Iris pigment epithelial cell (primary cell): ENCODE data around the gene TRPM5.
"Not testable (repeated sequence)": the region's sequence is repeated elsewhere in the genome, so short reads cannot be mapped to it uniquely, and the experiment has no call there.

Experiments
- DNase-seq: peaks from one replicate; pipeline ENCODE4 v3.0.0-alpha.2; 2011; ENCODE audit warnings: low read depth

The TRPM5 gene, protein sequence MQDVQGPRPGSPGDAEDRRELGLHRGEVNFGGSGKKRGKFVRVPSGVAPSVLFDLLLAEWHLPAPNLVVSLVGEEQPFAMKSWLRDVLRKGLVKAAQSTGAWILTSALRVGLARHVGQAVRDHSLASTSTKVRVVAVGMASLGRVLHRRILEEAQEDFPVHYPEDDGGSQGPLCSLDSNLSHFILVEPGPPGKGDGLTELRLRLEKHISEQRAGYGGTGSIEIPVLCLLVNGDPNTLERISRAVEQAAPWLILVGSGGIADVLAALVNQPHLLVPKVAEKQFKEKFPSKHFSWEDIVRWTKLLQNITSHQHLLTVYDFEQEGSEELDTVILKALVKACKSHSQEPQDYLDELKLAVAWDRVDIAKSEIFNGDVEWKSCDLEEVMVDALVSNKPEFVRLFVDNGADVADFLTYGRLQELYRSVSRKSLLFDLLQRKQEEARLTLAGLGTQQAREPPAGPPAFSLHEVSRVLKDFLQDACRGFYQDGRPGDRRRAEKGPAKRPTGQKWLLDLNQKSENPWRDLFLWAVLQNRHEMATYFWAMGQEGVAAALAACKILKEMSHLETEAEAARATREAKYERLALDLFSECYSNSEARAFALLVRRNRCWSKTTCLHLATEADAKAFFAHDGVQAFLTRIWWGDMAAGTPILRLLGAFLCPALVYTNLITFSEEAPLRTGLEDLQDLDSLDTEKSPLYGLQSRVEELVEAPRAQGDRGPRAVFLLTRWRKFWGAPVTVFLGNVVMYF (N-terminal part only)

GRCh38 chr11:2443881-2444820 is at the start of gene TRPM5:
Gene TRPM5, minus strand, starts transcription at chr11:2444514. Its CDS starts 21,478 bp downstream, at chr11:2423036.
- DNase-seq: no peak

- DNase-seq: no peak
Observed at GRCh38 chr11:2489083-2489482, 44.8 kb upstream of the TRPM5 start.

- no peak for DNase-seq
Observed at GRCh38 chr11:2488004-2488403, 43.7 kb upstream of the TRPM5 start.

GRCh38 chr11:2484576-2485125 is 40.3 kb upstream of the TRPM5 start:
- no peak for DNase-seq

DNA sequence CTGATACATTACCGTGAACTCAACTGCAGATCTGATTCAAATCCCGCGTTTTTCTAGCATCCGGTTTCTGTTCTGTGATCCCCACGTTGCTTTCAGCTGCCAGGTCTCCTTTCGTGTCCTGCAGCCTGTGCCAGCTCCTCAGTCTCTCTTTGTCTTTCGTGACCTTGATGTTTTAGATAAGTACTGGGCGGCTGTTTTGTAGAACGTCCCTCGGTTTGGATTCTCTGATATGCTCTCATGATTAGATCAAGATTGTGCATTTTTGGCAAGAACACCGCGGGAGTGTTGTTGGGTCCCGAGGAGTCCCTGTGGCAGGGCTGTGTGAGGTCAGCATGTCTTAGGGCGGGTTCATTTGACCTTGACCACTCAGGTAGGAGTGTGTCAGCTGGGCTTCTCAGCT is 39.1 kb upstream of the TRPM5 start:
- no peak for DNase-seq

GRCh38 chr11:2482745-2483144 is 38.4 kb upstream of the TRPM5 start:
- DNase-seq: no peak

- no peak for DNase-seq
Observed at GRCh38 chr11:2482204-2482603, 37.9 kb upstream of the TRPM5 start.

- DNase-seq: no peak
Observed at GRCh38 chr11:2481253-2481652, 36.9 kb upstream of the TRPM5 start.

GRCh38 chr11:2480874-2481220 is 36.5 kb upstream of the TRPM5 start:
- DNase-seq: no peak

- DNase-seq: not testable (repeated sequence)
Observed at GRCh38 chr11:2480067-2480873, 36.0 kb upstream of the TRPM5 start.

DNA sequence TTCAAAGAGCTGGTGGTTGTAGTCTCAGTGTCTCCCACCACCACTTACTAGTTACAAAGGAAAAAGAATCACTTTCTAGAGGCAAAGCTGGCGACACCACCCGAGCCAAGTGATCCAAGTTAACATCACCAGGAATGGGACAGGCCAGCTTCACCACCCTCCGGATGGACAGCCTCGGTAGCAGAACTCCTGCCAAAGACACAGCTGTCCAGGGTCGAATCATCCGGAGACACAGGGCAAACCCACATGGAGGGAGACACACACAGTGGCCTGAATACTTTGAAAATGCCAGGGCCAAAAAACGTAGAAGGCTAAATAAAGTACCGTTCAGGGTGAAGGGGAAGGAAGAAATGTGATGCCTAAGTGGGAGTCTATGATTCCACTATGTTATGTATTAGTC is 33.6 kb upstream of the TRPM5 start:
- DNase-seq: no peak

DNA sequence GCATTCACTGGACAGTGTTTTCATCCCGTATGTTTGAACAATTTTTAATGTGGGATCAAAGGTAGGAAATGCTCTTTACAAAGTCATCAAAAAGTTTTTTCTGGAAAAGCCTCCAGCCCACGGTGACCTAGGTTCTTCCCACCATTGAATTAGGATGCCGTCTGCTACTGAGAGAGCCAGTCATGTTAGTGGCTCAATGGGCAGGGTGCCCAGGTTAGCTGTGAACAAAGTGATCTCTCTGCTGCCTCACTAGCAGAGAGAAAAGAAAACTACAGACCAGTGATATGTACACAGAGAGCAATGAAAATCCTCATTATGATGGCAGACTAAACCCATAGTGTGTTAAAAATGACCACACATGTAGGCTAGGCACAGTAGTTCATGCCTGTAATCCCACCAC is 32.9 kb upstream of the TRPM5 start:
- no peak for DNase-seq

DNA sequence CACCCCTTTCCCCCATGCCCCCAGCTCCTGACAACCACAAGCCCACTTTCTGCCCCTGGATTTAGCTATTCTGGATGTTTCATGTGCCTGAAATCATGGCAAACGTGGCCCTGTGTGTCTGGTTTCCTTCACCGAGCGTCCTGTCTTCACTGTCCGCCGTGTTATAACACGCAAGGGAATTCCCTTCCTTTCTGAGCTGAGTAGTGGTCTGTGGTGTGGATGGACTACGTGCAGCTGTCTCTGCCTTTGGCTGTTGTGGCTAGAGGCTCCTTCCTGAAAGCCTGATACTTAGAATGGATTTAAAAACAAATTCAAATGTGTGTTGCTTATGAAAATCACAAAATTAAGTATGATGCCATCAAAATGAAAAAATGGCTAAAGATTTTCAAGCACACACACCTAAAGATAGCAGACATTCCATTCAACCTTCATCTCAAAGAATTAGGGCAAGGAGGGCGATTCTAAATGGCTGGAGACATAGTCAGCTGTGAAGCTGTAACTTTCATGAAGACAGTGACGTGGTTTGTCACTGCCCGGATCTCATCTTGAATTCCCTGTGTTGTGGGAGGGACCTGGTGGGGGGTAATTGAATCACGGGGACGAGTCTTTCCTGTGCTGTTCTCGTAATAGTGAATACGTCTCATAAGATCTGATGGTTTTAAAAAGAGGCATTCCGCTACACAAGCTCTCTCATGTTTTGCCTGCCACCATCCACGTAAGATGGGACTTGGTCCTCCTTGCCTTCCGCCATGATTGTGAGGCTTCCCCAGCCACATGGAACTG is 31.0 kb upstream of the TRPM5 start:
- no peak for DNase-seq

DNA sequence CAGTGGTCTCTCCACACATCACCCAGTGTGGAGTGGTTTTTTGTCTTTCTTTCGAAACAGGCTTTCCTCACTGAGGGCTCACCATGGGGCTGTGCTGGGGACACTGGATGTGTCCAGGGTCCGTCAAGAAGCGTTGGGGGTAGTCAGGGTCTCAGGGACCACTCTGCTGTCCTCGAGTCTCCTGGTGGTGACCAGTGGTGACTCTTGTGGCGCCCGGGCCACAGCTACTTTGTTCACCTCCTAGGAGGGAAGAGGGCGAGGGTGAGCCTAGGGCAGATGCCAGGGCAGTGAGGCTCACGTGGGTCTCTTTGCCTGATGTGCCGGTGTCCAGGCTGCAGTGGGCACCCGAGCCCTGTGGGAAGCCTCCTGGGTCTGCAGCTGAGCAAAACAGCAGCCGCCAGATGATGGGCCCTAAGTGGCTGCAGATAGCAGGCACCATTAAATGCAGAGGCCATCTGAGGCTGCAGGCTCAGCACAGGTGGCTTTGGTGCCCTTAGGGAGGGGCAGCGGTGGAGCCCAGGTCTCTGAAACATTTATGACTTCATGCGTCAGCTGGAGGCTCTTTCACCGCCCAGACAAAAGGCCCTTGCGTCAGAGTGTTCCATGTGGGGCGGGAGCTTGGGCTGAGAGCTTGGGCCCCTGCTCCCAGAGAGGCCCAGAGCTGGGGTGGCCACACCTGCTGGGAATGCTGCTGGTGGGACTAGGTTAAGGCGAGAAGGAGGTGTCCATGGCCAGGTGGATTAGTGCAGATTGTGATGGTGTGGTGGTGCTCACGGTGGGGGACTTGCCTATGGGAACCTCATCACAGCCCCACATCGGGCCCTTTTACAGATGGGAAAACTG is 30.0 kb upstream of the TRPM5 start:
- DNase-seq: no peak

DNA sequence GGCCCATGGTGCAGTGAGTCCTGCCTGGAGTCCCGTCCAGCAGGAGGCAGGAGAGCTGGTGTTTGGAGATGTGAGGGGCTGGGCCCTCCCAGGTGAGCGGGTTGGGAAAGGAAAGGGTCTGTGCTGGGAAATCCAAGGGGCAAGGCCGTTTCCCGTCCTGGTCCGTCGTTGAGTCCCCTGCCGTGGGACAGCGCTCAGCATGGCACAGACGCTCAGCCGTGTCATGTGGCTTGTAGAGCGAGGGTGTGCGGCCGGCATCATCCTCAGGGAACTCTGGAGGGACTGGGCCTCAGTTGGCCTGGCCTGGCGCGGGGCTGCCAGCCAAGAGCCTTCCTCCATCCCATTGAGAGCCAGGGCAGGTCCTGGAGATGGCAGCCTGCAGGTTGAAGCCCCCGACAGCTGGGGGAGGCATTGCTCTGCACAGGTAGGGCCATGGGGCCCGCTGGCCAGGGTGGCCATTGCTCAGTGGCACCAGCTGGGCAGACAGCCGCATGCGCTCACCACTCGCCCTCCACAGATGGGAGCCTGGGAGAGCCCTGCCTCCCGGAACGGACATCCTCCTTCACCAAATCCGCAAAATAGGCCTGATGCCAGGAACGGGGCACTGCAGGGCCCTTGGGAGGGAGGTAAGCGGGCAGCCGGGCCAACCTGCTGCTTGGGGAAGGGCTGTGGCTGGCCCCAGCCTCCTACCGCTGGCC is 29.2 kb upstream of the TRPM5 start:
- no peak for DNase-seq

DNA sequence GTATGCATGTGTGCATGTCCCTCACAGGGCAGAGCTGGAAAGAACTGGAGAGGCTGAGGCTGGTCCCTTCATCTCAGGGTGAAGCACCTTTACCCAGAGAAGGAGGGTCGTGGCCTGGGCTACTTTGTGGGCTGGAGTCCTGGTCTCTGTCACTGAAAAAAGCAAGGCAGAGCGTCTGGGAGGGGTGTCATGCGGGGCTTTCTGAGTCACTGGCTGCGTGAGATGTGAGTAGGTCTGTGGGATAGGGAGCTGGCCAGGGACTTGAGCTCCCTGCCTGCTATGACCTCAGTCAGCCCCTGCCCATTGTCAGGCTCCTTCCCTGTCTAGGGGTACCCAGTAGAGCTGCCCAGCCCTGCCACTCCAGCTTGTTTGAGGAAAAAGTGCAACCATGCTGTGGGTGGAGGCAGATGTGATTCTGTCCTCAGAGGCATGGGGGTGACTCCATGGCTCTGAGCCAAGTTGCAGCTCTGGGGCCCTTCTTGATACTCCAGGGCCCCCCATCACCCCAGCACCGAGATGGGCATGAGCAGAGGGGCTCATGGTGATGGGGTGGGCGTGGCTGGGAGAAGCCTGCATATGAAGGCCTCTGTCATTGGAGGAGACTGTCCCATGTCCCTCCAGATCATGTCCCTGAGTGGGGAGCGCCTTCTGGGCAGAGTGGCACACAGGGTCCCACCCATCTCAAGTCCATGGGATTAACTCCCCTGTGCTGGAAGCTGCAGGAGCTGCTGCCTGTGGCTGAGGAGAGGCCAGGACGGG is 28.3 kb upstream of the TRPM5 start:
- DNase-seq: no peak

DNA sequence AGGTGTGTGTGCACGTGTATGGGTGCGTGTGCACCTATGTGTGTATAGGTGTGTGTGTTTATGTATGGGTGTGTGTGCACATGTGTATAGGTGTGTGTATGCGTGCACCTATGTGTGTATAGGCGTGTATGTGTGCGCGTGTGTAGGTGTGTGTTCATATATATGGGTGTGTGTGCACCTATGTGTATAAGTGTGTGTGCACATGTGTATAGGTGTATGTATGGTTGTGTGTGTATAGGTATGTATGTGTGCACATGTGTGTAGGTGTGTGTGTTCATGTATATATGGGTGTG is 27.4 kb upstream of the TRPM5 start:
- DNase-seq: no peak

DNA sequence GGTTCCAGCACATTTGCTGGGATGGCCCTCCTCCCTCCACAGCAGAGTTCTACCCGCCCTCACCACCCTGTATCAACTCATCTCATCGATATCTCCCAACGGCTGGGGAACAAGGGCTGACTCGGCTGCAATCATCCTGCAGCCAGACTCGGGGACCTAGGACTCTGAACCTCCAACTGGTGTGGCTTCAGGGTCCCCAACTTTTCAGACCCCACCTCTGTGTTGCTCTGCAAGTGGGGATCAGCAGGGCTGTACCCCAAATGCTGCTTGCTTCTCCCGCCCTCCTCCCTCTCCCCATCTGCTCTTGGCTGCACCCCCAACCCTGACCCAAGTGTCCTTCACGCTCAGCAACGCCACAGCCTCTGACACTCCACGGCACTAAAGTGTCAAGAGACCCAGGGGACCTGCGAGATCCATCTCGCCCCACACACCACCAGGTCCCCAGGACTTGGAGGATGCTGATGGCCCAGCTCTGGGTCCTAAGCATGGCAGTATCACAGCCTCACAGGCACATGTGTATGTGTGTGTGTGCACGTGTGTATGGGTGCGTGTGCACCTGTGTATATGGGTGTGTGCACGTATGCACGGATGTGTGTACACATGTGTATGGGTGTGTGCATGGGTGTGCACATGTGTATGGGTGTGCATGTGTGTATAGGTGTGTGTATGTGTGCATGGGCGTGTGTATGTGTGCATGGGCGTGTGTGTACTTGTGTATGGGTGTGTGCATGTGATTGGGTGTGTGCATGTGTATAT is 26.9 kb upstream of the TRPM5 start:
- no peak for DNase-seq
